HPDE6-E6E7 (cell line): ENCODE data around the gene CYB561.

Experiments
- DNase-seq: peaks from one replicate; pipeline ENCODE4 v3.0.0; 2011; ENCODE audit warnings: missing footprints; ENCODE audit errors: extremely low spot score

The CYB561 gene

DNA sequence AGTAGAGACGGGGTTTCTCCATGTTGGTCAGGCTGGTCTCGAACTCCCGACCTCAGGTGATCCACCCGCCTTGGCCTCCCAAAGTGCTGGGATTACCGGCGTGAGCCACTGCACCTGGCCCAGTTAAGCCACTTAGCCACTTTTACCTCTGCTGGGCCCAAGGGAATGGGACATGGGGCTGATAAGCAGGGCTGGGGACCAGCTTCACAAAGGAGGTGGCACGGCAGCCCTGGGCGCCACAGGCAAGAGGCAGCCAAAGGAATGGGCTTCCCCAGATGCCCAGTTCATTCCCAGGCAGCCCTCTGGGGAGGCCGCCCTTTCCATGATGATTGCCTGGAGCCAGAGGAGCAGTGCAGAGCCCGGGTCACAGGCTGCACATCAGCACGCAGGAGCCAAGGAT is 5.0 kb upstream of the CYB561 start:
- DNase-seq: no peak

DNA sequence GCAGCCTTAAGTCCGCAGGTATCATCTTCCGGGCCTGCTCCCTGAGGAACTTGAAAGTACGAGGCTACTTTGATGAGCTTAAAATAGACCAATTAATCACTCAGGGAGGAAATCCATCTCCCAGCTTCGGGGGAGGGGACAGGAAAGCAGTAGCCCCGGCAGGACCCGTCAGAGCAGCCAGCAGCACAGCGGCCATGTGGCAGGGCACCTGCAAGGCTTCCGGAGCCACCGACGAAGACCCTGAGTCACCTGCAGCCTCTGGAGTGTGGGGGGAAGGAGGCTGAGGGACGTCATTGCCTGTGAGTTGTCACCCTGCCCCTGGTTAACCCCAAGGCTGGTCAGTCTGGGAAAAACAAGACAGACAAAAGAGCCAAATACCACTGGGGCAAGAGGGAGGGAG is 4.4 kb upstream of the CYB561 start:
- DNase-seq: no peak

DNA sequence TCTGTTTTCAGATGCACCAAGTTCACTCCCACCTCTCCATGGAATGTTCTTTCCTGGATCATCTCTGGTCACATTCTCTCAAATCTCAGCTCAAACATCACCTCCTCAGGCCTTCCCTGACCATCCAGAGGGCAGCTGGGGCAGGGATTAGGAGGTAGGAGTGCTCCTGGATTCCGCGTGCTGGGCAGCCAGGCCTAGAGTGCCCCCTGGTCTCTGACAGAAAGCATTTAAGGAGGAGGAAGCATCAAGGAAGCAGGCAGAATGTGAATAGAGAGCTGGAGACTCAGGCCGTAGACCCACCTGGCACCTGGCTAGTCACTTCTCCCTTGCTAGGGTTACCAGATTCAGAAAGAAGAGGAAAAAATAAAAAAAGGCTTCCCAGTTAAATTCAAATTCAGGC is 2.5 kb upstream of the CYB561 start:
- DNase-seq: no peak

DNA sequence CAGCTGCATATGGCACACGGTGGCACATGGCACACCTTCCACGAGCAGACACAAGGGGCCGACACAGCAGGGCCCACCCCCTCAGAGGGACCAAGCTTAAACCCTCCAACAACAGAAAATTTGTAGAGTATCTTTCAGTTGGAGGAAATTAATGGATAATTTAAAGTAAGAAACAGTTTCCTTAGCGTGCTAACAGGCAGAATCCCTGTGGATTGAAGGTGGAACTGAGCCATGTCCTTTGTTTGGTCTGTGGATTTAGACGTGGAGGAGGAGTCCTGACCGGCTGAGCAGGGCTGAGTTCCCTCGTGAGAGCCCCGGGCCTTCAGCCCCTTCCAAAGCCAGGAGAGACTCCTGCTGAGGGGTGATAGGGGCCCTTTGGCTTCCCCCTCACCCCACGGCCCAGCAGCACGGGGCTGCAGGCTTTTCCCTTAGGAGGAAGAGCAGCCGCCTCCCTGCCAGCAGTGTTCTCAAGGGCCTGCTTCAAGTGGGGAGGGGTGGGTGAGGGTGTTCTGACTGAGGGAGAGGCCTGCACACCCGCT is 1.4 kb upstream of the CYB561 start:
- DNase-seq: no peak

DNA sequence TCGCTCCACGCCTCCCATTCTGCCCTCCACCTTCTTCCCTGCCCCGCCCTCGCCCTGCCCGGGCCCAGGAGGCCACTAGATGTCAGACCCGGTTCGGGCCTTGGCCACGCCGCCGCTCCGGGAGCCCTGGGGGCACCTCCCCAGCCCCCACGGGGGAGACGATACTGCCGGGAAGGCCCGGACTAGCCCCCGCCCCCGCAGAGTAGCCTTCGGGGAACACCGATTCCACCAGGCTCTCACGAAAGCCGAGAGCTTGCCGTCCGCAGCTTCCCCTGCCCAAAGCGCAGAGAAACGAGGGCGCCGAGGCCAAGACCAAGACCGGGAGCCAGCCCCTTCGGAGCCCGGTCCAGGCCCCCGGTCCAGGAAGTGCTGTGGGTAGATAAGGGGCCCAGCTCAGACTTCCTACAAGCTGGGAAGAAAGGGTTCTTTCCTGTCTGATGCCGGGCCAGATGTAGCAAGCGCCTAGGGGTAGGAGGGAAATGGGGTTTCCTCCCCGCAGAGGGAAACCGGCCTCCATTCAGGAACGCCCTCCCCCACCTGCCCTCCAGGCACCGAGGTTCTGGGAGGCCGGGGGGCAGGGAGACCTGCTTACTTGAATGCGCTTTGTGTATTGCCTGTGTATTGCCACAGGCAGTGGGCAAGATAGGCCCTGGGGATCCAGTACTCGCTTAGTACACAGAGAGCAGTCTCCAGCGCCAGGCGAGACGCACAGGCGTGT is 806 bp upstream of the CYB561 start:
- DNase-seq: peak; percentile 75

DNA sequence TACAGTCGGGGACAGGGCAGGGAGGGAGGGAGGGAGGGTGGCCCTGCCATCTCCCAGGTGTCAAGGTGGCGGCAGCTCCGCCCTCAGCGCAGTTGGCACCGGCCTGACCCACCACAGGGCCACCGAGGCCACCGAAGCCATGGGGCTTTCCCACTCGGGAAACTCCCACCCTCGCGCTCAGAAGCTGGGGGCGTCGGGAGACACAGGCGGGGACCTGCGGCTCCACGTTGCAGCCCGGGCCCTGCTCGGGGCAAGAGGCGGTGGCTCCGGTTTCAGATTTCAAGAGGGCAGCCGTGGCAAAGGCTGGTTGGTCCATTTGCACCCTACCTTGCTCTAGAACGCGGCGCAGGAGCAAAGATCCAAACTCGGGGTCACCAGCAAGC is 544 bp downstream of the CYB561 start:
- DNase-seq: no peak

DNA sequence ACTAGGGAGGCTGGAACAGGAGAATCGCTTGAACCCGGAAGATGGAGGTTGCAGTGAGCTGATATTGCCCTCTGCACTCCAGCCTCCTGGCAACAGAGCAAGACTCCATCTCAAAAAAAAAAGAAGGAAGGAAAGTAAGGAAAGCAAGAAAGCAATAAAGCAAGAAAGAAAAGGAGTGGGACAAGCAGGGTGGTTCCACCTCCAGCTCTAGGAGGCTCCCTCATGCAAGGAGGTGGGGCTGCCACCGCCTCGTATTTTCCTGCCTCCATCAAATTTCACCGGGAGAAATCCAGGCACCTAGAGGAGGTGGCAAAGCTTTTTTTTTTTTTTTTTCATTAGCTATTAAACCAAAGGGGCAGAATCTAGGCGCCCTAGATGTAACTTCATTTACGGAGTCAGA is 1.0 kb downstream of the CYB561 start:
- DNase-seq: no peak

DNA sequence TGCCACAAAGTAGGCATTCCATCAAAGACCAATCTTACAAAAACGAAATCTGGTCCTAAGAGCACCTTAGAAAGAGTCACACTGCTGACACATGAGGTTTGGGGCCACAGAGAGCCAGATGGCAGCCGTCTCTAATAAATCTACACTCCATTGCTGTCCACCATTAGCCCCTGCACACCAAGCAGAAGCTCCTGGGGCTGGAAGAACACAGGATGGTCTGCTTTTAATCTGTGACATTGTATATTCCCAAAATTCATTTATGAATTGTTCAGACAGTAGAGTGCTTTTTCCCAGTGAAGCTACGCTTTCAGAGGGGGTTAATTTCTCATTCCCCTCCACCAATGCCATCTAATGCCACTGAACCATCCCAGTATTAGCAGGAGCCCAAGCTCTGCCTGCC is 1.6 kb downstream of the CYB561 start:
- DNase-seq: no peak

DNA sequence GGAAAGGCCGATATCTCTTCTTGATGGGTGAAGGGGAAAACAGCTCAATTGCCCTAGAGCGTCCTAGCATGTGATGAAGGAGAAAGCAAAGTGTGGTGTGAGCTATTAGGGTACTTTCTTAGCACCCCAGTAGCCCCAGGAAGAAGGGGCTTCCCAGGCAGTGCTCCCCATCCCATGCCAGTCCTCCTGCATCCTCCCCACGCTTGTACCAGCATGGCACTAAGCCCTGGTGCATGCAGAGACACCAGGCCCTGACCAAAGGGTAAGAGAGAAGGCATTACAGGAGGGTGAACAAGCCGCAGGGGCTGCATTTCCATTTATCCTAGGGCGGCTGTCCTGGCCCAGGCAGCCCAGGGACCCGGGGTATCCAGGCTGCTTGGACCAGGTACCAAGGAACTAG is 3.1 kb downstream of the CYB561 start:
- DNase-seq: no peak

DNA sequence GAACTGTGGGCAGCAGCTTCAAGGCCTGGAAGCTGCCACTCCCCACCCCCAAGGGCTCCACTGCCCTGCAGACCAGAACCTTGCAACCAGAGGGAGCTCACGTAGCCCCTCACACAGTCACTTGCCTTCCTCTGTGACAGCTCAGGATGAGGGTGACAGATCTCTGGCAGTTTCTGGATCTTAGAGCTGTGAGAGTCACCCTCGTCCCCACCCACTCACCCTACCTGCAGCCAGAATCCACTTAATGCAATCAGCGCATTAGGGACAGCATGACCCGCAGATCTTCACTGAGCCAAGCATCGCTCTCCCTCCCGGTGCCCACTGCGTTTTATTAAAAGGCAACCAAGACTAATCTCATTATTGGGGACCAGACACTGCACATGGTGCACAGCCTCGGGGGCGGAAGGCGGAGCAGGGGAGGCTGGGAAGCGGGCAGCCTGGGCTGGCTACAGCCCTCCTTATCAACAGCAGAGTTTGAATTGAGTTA is 3.5 kb downstream of the CYB561 start:
- no peak for DNase-seq

DNA sequence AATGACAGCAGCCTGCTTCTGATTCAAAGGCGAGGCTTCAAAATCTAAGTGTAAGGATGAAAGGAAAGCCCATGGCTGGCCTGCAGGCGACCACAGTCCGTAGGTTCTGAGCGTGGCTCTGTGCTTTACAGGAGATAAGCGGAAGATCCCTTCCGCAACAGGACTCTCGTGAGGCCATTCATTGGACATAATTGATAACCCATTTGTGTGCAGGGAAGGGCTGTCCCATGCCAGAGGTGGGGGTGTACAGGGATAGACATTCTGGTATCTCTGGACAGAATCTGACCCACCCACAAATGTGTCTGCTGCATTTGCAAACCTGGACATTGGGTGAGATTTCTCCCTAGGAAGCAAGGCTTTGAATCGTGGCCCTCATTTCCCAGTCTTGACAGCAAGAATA is 4.0 kb downstream of the CYB561 start:
- DNase-seq: no peak

DNA sequence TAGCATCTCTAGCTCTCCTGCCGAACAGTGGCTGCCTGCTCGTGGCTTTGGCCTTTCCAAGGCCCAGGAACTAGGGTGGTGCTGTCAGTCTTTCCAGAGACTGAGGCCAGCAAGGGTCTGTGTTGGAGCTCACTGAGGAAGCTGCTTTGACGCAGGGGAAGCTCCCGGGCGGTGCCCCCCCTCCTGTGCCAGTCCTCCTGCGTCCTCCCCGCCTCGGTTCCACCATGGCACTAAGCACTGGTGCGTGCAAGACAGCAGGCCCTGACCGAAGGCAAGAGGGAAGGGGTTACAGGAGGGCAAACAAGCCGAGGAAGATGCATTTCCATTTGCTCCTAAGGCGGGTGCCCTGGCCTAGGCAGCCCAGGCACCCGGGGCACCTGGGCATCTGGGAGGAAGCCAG is 4.5 kb downstream of the CYB561 start:
- no peak for DNase-seq

DNA sequence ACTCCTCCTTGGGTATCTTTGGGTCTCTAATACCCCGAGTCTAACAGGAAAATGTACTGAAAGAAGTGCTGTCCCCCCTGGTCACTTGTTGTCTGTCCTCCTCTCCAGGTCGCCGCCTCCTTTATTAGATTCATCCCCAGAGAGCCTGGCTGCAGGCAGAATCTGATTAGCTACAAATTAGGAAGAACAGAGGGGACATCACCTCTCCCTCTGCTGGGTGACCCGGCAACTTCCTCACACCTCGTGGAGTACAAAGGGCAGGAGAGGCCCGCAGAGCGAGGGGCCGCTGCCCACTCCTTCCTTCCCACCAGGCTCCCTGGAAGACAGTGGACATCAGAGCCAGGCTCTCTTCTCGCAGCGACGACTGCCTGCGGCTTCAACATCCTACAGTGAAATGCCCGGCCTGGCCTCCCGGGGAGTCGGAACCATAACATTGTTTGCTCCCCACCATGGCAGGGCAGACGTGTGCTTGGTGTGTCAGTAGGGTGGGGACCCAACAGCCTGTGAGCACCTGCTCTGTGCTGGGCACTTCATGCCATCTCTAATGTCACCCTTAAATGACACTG is 5.3 kb downstream of the CYB561 start:
- no peak for DNase-seq

DNA sequence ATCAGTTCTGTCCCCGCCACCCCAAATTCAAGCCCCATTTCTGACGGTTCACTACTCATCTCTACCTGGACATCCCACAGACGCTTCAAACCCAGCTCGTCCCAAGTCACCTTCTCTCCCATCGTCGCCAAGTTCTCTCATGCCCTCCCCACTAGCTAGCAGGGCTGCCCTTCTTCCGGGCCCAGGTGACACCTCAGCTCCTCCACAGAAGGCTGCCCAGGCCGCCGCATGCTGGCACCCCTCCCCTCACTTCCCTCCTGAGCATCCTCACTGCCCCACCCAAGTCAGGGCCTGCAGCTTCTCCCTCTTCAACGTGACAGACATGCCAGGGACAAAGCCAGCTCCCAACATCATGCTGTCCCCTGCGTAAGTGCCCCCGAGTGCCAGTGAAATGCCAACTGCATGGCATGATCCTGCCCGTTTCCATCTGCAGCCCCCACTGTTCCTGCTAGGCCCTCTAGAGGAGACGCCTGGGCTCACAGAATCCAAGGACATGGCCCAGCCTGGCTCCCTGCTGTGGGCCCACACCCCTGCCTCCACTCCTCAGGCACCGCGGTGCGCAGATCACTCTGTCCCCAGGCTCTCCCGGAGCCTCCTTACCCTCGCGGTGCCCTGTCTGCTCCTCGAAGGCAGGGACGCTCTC is 5.9 kb downstream of the CYB561 start:
- DNase-seq: no peak

DNA sequence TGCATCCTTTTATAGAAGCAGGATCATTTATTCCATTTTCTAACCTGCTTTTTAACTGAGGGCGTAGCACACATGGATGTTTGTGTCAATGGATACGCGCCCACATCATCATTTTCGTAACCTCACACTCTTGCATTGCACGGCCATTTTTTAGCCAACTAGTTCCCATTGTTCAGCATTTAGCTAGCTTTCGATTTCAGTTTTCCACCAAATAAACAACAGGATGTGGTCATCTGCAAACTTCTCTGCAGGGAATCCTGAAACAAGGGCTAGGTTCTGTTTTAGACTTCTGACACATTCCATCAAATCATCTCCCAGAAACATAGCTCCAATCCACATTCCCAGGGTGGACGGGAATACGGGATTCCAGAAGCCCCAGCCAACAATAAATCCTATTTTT is 6.4 kb downstream of the CYB561 start:
- DNase-seq: no peak

DNA sequence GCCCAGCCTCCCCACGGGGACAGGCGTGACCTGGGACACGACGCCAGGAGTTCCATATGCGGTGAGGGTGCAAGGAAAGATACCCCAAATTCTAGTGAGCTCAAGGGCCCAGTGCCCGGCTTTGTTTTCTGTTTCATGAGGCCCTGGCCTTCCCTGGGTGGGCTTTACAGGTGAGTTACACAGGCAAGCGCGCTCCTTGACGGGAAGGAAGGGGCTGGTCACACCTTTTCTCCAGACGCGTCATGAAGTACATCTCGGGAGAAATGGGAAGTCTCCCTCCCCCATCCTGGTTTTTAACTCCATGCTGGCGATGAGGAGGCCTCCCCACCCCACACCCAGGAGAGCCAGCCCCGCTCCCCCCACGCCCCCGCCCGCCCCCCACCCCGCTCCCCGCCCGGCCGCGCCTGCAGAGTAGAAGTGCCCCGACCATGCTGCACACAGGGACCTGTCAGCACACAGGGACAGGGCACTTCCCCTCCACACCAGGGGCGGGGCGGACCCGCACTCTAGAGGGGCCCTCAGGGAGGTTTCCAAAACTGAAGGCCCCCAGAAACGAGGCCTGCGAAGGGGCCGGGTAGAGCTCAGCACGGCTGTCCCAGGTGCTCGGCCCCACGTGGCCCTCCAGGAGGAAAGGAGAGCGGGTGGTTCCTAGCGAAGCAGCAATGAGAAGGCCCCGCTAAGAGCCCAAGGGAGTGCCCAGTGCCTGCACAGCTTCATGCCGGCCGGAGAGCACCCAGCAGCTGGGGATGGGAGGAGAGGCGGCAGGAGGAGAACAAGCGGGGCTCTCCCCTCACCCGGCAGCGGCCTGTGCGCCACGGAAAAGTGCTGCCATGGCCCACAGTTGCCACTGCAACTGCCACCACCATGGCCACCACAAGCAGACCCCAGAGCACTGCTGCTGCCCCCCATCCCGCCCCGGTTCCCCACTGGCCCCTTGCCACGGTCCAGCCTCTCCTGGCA is 7.7 kb downstream of the CYB561 start:
- no peak for DNase-seq

DNA sequence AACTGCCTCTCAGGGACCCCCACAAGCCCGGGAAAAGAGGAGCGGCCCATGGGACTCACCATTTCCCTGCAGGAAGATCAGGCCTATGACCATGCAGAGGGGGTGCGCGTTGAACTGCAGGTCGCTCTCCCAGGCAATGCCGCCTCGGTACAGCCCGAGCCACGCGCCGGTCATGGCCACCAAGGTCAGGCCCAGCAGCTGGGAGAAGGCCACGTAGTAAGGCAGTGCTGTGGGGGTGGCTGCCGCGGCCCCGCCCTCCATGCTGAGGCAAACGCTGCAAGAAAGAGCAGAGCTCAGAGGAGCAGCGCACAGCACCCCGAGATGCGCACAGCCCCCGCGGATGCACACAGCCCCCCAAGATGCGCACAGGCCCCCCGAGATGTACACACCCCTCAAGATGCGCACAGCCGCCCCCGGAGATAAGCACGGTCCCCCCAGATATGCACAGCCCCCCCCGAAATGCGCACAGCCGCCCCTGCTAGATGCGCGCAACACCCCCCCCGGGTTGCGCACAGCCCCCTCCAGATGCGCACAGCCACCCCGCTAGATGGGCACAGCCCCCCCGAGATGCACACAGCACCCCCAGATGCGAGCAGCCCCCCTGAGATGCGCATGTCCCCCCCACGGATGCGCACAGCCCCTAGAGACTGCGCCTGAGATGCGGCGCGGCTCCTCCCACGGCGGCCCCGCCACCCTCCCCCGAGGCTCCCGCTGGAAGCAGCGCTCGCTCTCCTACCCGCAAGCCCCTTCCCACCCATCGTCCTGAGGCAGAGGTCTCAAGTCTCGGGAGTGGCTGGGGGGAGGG is 8.6 kb downstream of the CYB561 start:
- no peak for DNase-seq

DNA sequence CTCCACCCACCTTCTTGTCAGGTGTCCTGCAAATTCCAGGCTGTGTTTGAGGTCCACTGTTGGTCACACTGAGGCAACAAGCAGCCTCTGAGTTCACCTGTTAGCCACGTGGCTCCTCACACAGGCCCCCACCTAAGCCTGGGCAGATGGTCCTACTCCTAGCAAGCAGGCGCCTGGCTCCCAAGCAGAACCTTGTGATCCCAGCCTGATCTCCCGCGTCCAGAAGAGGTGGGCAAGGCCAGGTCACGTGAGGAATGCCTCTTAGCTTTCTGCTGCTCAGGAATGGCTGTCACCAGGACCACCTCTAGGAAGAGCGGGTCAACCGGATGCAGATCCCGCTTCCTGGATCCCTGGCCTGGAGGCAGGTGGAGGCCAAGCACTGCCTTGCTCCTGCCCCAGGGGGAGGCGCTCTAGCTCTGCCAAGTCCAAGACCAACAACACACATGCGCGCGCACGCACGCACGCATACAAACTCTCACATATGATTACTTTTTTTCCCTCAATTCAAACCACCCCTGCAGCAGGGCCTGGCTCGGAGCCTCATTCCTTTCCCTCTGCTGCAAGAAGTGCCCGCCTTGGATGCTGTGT is 9.5 kb downstream of the CYB561 start:
- no peak for DNase-seq

DNA sequence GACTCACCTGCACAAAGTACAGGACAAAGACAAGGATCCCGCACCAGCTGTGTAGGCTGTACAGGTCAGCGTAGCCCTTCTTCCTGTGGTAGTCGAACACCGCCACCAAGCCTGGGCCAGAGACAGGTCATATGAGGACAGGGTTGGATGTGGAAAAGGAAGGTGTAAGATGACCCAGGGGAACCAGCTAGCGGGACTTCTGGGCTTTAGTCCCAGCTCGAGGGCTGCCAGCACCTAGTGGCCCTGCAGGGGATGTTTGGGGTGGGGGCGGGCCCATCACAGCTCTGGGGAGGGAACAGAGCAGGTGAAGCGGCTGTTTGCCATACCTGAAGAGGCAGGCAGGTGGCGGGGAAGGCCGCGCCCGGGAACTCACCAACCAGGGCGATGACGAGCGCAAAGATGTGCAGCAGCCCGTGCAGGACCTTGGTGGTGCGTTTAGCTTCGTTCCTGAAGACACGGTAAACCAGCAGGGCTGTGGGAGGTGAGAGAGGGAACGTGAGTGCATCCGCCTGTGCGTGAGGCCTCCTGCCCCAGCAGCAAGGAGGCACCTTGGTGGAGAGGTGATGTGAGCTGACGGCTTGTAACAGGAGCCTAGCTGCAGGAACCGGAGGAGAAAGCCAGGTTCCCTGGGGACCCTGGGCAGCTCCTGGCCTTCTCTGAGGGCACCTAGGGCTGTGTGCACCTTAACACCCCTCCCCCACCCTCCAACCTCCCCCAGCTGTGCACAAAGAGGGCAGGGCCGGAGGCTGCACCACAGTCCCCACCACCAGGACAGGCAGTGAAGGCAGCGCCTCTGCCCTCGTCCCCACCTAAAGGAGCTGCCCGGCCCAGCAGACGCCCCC is 10.2 kb downstream of the CYB561 start:
- DNase-seq: no peak
